Measurements from ENCODE around the gene ANKH. TPM values are rescaled to one million over a fixed set of nuclear protein-coding genes. Genes with fewer than 3 reads are reported as not detected.
A peak's percentile ranks its signal among the peaks of the same experiment; 100 is the strongest.
"Not testable (repeated sequence)": the region's sequence is repeated elsewhere in the genome, so short reads cannot be mapped to it uniquely, and the experiment has no call there.

ANKH gene
- total RNA-seq, 2 experiments from 2014 or later: 31.3 to 41.9 TPM

- H3K4me1 Mint-ChIP-seq: no peaks in the 10 kb centered on the region
- H3K4me3 Mint-ChIP-seq: no peak overlapping the region
Observed at GRCh38 chr5:14879393-14879792, 7.8 kb upstream of the ANKH start.

GRCh38 chr5:14878192-14878591, 6.6 kb upstream of the ANKH start:
- not testable (repeated sequence) for H3K4me1 Mint-ChIP-seq; ATAC-seq; DNase-seq; H3K4me3 Mint-ChIP-seq; H3K9me3 Mint-ChIP-seq (ENCODE audit: low read depth); H3K36me3 Mint-ChIP-seq; H3K27ac Mint-ChIP-seq
- CTCF ChIA-PET: interaction anchor here (1.2 to 2.1 kb wide), 3 partner anchors 28 to 151 kb away, joined by 3 to 5 read pairs (median 4); no protein-coding TSS in a partner anchor
- peaks cover 14% of the 10 kb centered on the region for H3K27me3 Mint-ChIP-seq

More at GRCh38 chr5:14879393-14879792, 7.8 kb upstream of the ANKH start:
- no peak for DNase-seq
- CTCF ChIA-PET: interaction anchor here (1.2 to 1.6 kb wide), 2 partner anchors 26 to 91 kb away, joined by 3 to 4 read pairs; no protein-coding TSS in a partner anchor
- H3K27ac Mint-ChIP-seq: no peak overlapping the region
- no peak for ATAC-seq
- H3K9me3 Mint-ChIP-seq (ENCODE audit: low read depth): no peaks in the 10 kb centered on the region
- H3K36me3 Mint-ChIP-seq: no peaks in the 10 kb centered on the region
- peaks cover 11% of the 10 kb centered on the region for H3K27me3 Mint-ChIP-seq

- H3K36me3 Mint-ChIP-seq: no peaks in the 10 kb centered on the region
- H3K4me3 Mint-ChIP-seq: no peak overlapping the region
- H3K27ac Mint-ChIP-seq: no peak overlapping the region
- H3K4me1 Mint-ChIP-seq: peaks cover 4% of the 10 kb centered on the region
- peaks cover 14% of the 10 kb centered on the region for H3K27me3 Mint-ChIP-seq
- DNase-seq: no peak
- CTCF ChIA-PET: interaction anchor here (1.3 kb wide), 1 partner anchor 149 kb away, joined by 4 read pairs; no protein-coding TSS in a partner anchor
- no peak for ATAC-seq
- H3K9me3 Mint-ChIP-seq (ENCODE audit: low read depth): no peaks in the 10 kb centered on the region
Observed at GRCh38 chr5:14876095-14876494, 4.5 kb upstream of the ANKH start.

GRCh38 chr5:14873790-14874189, 2.2 kb upstream of the ANKH start:
- Mint-ChIP-seq H3K9me3 (ENCODE audit: low read depth) (no peaks in the 10 kb centered on the region), H3K27me3 (peaks cover 10% of the 10 kb centered on the region), H3K4me1 (peaks cover 23% of the 10 kb centered on the region), H3K27ac (no peak overlapping the region), H3K4me3 (no peak overlapping the region), H3K36me3 (no peaks in the 10 kb centered on the region)
- ATAC-seq: no peak
- CTCF ChIA-PET: interaction anchor here (1.1 to 4.6 kb wide), 5 partner anchors 8 to 147 kb away, joined by 3 to 18 read pairs (median 5); no protein-coding TSS in a partner anchor
- DNase-seq: no peak

GRCh38 chr5:14873093-14873492, 1.5 kb upstream of the ANKH start:
- Mint-ChIP-seq H3K4me3 (peak overlapping the region; percentile 77), H3K27me3 (peaks cover 10% of the 10 kb centered on the region), H3K9me3 (ENCODE audit: low read depth) (no peaks in the 10 kb centered on the region), H3K4me1 (peaks cover 25% of the 10 kb centered on the region), H3K27ac (no peak overlapping the region), H3K36me3 (no peaks in the 10 kb centered on the region)
- DNase-seq: no peak
- ATAC-seq: no peak
- CTCF ChIA-PET: interaction anchor here (0.9 to 4.6 kb wide), 11 partner anchors 8 to 152 kb away, joined by 3 to 18 read pairs (median 4); no protein-coding TSS in a partner anchor

GRCh38 chr5:14872070-14872989, 752 bp upstream of the ANKH start:
- no peaks in the 10 kb centered on the region for H3K9me3 Mint-ChIP-seq (ENCODE audit: low read depth)
- CTCF ChIA-PET: interaction anchor here (0.9 to 4.6 kb wide), 13 partner anchors 9 to 152 kb away, joined by 3 to 25 read pairs (median 4); no protein-coding TSS in a partner anchor
- no peaks in the 10 kb centered on the region for H3K36me3 Mint-ChIP-seq
- peaks cover 10% of the 10 kb centered on the region for H3K27me3 Mint-ChIP-seq
- peak overlapping the region; percentile 77 for H3K4me3 Mint-ChIP-seq
- H3K27ac Mint-ChIP-seq: peak overlapping the region; percentile 81
- peak; percentile 43 for ATAC-seq
- peaks cover 25% of the 10 kb centered on the region for H3K4me1 Mint-ChIP-seq
- DNase-seq: peak; percentile 75

GRCh38 chr5:14870337-14871213, 1.0 kb downstream of the ANKH start:
- Mint-ChIP-seq H3K27ac (peak overlapping the region; percentile 77), H3K36me3 (no peaks in the 10 kb centered on the region), H3K27me3 (peaks cover 2% of the 10 kb centered on the region), H3K9me3 (ENCODE audit: low read depth) (no peaks in the 10 kb centered on the region), H3K4me3 (peak overlapping the region; percentile 77), H3K4me1 (peaks cover 25% of the 10 kb centered on the region)
- ATAC-seq: peak; percentile 22
- DNase-seq: peak; percentile 73
- CTCF ChIA-PET: interaction anchor here (0.6 to 4.6 kb wide), 16 partner anchors 8 to 517 kb away, joined by 3 to 25 read pairs (median 4); no protein-coding TSS in a partner anchor

GRCh38 chr5:14869668-14870164, 1.9 kb downstream of the ANKH start:
- DNase-seq (peak; percentile 44), ATAC-seq (no peak)
- H3K27ac Mint-ChIP-seq: peak overlapping the region; percentile 32
- H3K4me3 Mint-ChIP-seq: peak overlapping the region; percentile 77
- CTCF ChIA-PET: interaction anchor here (1.0 to 4.6 kb wide), 9 partner anchors 15 to 143 kb away, joined by 3 to 25 read pairs (median 5); no protein-coding TSS in a partner anchor
- peaks cover 25% of the 10 kb centered on the region for H3K4me1 Mint-ChIP-seq
- H3K9me3 Mint-ChIP-seq (ENCODE audit: low read depth): no peaks in the 10 kb centered on the region
- H3K36me3 Mint-ChIP-seq: no peaks in the 10 kb centered on the region
- peaks cover 2% of the 10 kb centered on the region for H3K27me3 Mint-ChIP-seq

- no peak overlapping the region for H3K27ac Mint-ChIP-seq
- no peak overlapping the region for H3K4me3 Mint-ChIP-seq
- peaks cover 25% of the 10 kb centered on the region for H3K4me1 Mint-ChIP-seq
- no peaks in the 10 kb centered on the region for H3K9me3 Mint-ChIP-seq (ENCODE audit: low read depth)
- peaks cover 2% of the 10 kb centered on the region for H3K27me3 Mint-ChIP-seq
- ATAC-seq (no peak), DNase-seq (no peak)
- H3K36me3 Mint-ChIP-seq: no peaks in the 10 kb centered on the region
- CTCF ChIA-PET: interaction anchor here (1.0 to 2.7 kb wide), 3 partner anchors 50 to 143 kb away, joined by 3 to 25 read pairs (median 14); no protein-coding TSS in a partner anchor
Observed at GRCh38 chr5:14869233-14869632, 2.3 kb downstream of the ANKH start.

GRCh38 chr5:14868771-14869170, 2.8 kb downstream of the ANKH start:
- peaks cover 1% of the 10 kb centered on the region for H3K27me3 Mint-ChIP-seq
- H3K27ac Mint-ChIP-seq: no peak overlapping the region
- H3K4me1 Mint-ChIP-seq: peaks cover 24% of the 10 kb centered on the region
- ATAC-seq: no peak
- no peaks in the 10 kb centered on the region for H3K9me3 Mint-ChIP-seq (ENCODE audit: low read depth)
- CTCF ChIA-PET: interaction anchor here (0.7 to 1.3 kb wide), 2 partner anchors 81 to 141 kb away, joined by 3 to 7 read pairs; no protein-coding TSS in a partner anchor
- no peak for DNase-seq
- H3K36me3 Mint-ChIP-seq: no peaks in the 10 kb centered on the region
- H3K4me3 Mint-ChIP-seq: no peak overlapping the region

- Mint-ChIP-seq H3K9me3 (ENCODE audit: low read depth) (no peaks in the 10 kb centered on the region), H3K27me3 (no peaks in the 10 kb centered on the region), H3K27ac (no peak overlapping the region)
Observed at GRCh38 chr5:14864181-14864812, 7.3 kb downstream of the ANKH start.

GRCh38 chr5:14863105-14863504, 8.5 kb downstream of the ANKH start:
- Mint-ChIP-seq H3K36me3 (peaks cover 3% of the 10 kb centered on the region), H3K4me3 (no peak overlapping the region), H3K4me1 (no peaks in the 10 kb centered on the region), H3K27ac (no peak overlapping the region), H3K27me3 (no peaks in the 10 kb centered on the region), H3K9me3 (ENCODE audit: low read depth) (no peaks in the 10 kb centered on the region)
- no peak for DNase-seq
- CTCF ChIA-PET: no interaction called here
- no peak for ATAC-seq

More at GRCh38 chr5:14864181-14864812, 7.3 kb downstream of the ANKH start:
- Mint-ChIP-seq H3K4me3 (no peak overlapping the region), H3K4me1 (peaks cover 7% of the 10 kb centered on the region), H3K36me3 (peaks cover 1% of the 10 kb centered on the region)
- no peak for DNase-seq
- no peak for ATAC-seq
- CTCF ChIA-PET: no interaction called here
